Renal pelvis (tissue), 4 donors: ENCODE data around the gene AANAT. TPM values are rescaled to one million over a fixed set of nuclear protein-coding genes. Genes with fewer than 3 reads are reported as not detected.

Source experiments
- DNase-seq: peaks from one replicate; pipeline ENCODE4 v3.0.0-alpha.2; 2013
- polyA plus RNA-seq, 3 donors: library from polyadenylated mRNA; unstranded; fragments of 120-200 nt; gene quantifications; one replicate each; pipeline ENCODE4 v1.2.1, GENCODE V29; 2013; ENCODE audit not compliant: insufficient read length in 3 of 3

AANAT gene
- polyA plus RNA-seq, 3 donors: 0.21 to 0.84 (median 0.35) TPM

GRCh38 chr17:76487451-76488192 is 20.2 kb downstream of the AANAT start:
- DNase-seq: no peak

- DNase-seq: no peak
Measured at GRCh38 chr17:76490112-76490710, 22.8 kb downstream of the AANAT start.

- no peak for DNase-seq
Measured at GRCh38 chr17:76491271-76492122, 24.1 kb downstream of the AANAT start.

GRCh38 chr17:76492123-76492988 is 25.0 kb downstream of the AANAT start:
- no peak for DNase-seq

GRCh38 chr17:76492989-76493501 is 25.6 kb downstream of the AANAT start:
- no peak for DNase-seq

- no peak for DNase-seq
Measured at GRCh38 chr17:76493505-76494167, 26.2 kb downstream of the AANAT start.

GRCh38 chr17:76495663-76496400 is 28.4 kb downstream of the AANAT start:
- DNase-seq: no peak

GRCh38 chr17:76496464-76496863 is 29.1 kb downstream of the AANAT start:
- DNase-seq: no peak

- DNase-seq: no peak
Measured at GRCh38 chr17:76497699-76497978, 30.2 kb downstream of the AANAT start.

GRCh38 chr17:76497979-76498875 is 30.8 kb downstream of the AANAT start:
- peak; percentile 72 for DNase-seq

- DNase-seq: no peak
Measured at GRCh38 chr17:76498876-76499251, 31.5 kb downstream of the AANAT start.

- no peak for DNase-seq
Measured at GRCh38 chr17:76499267-76499667, 31.9 kb downstream of the AANAT start.

- DNase-seq: no peak
Measured at GRCh38 chr17:76500074-76500746, 32.8 kb downstream of the AANAT start.

- DNase-seq: no peak
Measured at GRCh38 chr17:76500747-76501017, 33.3 kb downstream of the AANAT start.

- DNase-seq: peak; percentile 64
Measured at GRCh38 chr17:76501018-76501826, 33.8 kb downstream of the AANAT start, which contains the start of gene RHBDF2. Gene RHBDF2 (minus strand): TSS chr17:76501423. CDS start chr17:76481524, 19,899 bp downstream.

- no peak for DNase-seq
Measured at GRCh38 chr17:76501827-76502307, 34.5 kb downstream of the AANAT start.

GRCh38 chr17:76502341-76503211 is 35.2 kb downstream of the AANAT start:
- no peak for DNase-seq
